ENCODE measurements around the gene IMPA2.

DNA sequence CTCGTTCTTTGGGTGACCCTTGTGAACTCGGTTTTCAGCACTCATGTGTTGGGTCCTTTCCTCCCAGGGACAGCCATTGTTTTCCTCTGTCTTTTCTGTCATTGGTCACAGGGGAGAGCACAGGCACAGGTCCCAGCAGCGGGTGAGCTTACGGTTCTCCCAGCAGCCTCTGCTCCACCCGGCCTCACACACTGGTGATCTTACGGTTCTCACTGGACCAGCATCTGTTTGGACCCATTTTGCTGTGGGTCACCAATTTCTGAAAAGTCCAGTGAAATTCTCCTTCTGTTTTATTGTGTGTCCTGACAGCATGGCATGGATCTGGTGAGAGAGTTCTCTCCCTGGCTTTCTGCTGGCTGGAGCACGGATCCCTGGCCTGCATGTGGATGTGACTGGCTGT lies 62.5 kb downstream of the IMPA2 start:
- TF ChIP-seq, protein P1, sequence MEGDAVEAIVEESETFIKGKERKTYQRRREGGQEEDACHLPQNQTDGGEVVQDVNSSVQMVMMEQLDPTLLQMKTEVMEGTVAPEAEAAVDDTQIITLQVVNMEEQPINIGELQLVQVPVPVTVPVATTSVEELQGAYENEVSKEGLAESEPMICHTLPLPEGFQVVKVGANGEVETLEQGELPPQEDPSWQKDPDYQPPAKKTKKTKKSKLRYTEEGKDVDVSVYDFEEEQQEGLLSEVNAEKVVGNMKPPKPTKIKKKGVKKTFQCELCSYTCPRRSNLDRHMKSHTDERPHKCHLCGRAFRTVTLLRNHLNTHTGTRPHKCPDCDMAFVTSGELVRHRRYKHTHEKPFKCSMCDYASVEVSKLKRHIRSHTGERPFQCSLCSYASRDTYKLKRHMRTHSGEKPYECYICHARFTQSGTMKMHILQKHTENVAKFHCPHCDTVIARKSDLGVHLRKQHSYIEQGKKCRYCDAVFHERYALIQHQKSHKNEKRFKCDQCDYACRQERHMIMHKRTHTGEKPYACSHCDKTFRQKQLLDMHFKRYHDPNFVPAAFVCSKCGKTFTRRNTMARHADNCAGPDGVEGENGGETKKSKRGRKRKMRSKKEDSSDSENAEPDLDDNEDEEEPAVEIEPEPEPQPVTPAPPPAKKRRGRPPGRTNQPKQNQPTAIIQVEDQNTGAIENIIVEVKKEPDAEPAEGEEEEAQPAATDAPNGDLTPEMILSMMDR (IDR thresholded peaks at IDR 0.05) = no peak
- no peak for TF ChIP-seq MYBL2 (CRISPR knock-in tag; IDR thresholded peaks at IDR 0.05)
- TF ChIP-seq, protein P2, sequence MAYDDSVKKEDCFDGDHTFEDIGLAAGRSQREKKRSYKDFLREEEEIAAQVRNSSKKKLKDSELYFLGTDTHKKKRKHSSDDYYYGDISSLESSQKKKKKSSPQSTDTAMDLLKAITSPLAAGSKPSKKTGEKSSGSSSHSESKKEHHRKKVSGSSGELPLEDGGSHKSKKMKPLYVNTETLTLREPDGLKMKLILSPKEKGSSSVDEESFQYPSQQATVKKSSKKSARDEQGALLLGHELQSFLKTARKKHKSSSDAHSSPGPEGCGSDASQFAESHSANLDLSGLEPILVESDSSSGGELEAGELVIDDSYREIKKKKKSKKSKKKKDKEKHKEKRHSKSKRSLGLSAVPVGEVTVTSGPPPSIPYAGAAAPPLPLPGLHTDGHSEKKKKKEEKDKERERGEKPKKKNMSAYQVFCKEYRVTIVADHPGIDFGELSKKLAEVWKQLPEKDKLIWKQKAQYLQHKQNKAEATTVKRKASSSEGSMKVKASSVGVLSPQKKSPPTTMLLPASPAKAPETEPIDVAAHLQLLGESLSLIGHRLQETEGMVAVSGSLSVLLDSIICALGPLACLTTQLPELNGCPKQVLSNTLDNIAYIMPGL (CRISPR knock-in tag; IDR thresholded peaks at IDR 0.05) = no peak
- TF ChIP-seq RORB (CRISPR knock-in tag; IDR thresholded peaks at IDR 0.05) = no peak
- no peak for TF ChIP-seq ESRRA (CRISPR knock-in tag; IDR thresholded peaks at IDR 0.05; ENCODE audit: borderline replicate concordance)
- no peak for TF ChIP-seq CREB1 (CRISPR knock-in tag; IDR thresholded peaks at IDR 0.05)
- no peak for TF ChIP-seq FOXK1 (CRISPR knock-in tag; IDR thresholded peaks at IDR 0.05)
- TF ChIP-seq RELA (CRISPR knock-in tag; IDR thresholded peaks at IDR 0.05; ENCODE audit: borderline replicate concordance) = no peak
- no peak for TF ChIP-seq JUN (CRISPR knock-in tag; IDR thresholded peaks at IDR 0.05)

All from WTC11 (cell line).